Thyroid gland (tissue), 4 donors: ENCODE data around the gene CACNA1G. TPM values are rescaled to one million over a fixed set of nuclear protein-coding genes. Genes with fewer than 3 reads are reported as not detected.

Experiments used
- DNase-seq, 2 donors: peaks; one replicate each; pipeline ENCODE4 v3.0.0-alpha.2; 2019
- H3K27ac ChIP-seq, 3 donors: fragments of 200-600 bp; sonication (generic); 1 replicate in 2 of 3; 2 replicates in 1 of 3; pipeline ENCODE4 v1.5.1; 2016 to 2019; ENCODE audit warnings: mild to moderate bottlenecking in 1 of 3, moderate library complexity in 1 of 3
- H3K27me3 ChIP-seq: fragments of 200-600 bp; sonication (generic); one replicate; pipeline ENCODE4 v1.5.1; 2019
- H3K36me3 ChIP-seq, 2 donors: fragments of 200-600 bp; sonication (generic); one replicate each; pipeline ENCODE4 v1.5.1; 2016 to 2019
- H3K4me1 ChIP-seq, 2 donors: fragments of 200-600 bp; sonication (generic); one replicate each; pipeline ENCODE4 v1.5.1; 2017 to 2019
- H3K4me3 ChIP-seq, 3 donors: fragments of 200-600 bp; sonication (generic); replicated peaks in 1 of 3; 1 replicate in 2 of 3; 2 replicates in 1 of 3; pipeline ENCODE4 v1.5.1; 2016; ENCODE audit warnings: mild to moderate bottlenecking in 1 of 3
- H3K9me3 ChIP-seq: fragments of 200-600 bp; sonication (generic); one replicate; pipeline ENCODE4 v1.5.1; 2017
- POLR2A ChIP-seq, 2 donors: fragments of 450-650 bp; IDR thresholded peaks; one replicate each; pipeline ENCODE4 v1.6.1; 2017; ENCODE audit warnings: antibody characterized with exemption in 2 of 2, mild to moderate bottlenecking in 2 of 2, moderate library complexity in 1 of 2
- WGBS, 2 donors: methylation state at CpG; one replicate each; pipeline ENCODE4 v1.1.5; 2017; 5-methylcytosine and 5-hydroxymethylcytosine counted together
- intact Hi-C: fragments of 100-400 bp; cut with DNase I; formaldehyde crosslinking; loops from one replicate; pipeline ENCODE4 v1.15.1; 2023
- total RNA-seq, 4 donors: library from RNA; depleted of rRNA; stranded (reverse); fragments of >200 nt; gene quantifications; one replicate each; pipeline ENCODE4 v1.2.3, GENCODE V29; 2016
- TF ChIP-seq, protein P1 (sequence below), 6 experiments: fragments of 200-600 bp in 3 of 6; fragments of 450-650 bp in 3 of 6; sonication (generic) in 3 of 6; IDR thresholded peaks; one replicate each; pipeline ENCODE4 v1.5.1; 2016 to 2019; ENCODE audit warnings: antibody characterized with exemption in 6 of 6, mild to moderate bottlenecking in 2 of 6, inconsistent platforms in 1 of 6, moderate library complexity in 1 of 6

Gene CACNA1G
- total RNA-seq, 4 donors from 2014 or later = 0.13 to 3.3 (median 0.52) TPM

DNA sequence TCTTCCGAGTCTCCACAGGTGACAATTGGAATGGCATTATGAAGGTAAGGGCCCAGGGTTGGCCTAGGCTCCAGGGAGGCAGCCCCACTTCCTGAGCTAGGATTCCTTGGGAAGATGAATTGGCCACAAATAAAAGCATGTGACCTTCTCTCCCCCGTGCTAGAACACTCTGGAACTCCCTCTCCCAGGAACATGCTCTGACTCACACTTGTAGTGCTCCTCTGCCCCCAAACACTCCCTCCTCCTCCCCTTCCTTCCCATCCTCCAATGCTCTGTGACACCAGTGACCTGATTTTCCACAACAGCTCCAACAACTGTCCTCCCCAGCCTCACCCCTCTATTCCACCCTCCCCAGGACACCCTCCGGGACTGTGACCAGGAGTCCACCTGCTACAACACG lies 57.8 kb downstream of the CACNA1G start:
- WGBS, 2 donors = 72 to 86% methylated on average over 4 of the region's 4 CpGs
- no peak for DNase-seq
- intact Hi-C loops = no loop called here
- Histone ChIP-seq H3K9me3 (no peaks in the 10 kb centered on the region), H3K27ac (no peak overlapping the region), H3K4me1 (peaks cover 0 to 7% of the 10 kb centered on the region in 2 donors), H3K36me3 (no peaks in the 10 kb centered on the region), H3K4me3 (no peak overlapping the region), H3K27me3 (no peaks in the 10 kb centered on the region)
- TF ChIP-seq, protein P1, sequence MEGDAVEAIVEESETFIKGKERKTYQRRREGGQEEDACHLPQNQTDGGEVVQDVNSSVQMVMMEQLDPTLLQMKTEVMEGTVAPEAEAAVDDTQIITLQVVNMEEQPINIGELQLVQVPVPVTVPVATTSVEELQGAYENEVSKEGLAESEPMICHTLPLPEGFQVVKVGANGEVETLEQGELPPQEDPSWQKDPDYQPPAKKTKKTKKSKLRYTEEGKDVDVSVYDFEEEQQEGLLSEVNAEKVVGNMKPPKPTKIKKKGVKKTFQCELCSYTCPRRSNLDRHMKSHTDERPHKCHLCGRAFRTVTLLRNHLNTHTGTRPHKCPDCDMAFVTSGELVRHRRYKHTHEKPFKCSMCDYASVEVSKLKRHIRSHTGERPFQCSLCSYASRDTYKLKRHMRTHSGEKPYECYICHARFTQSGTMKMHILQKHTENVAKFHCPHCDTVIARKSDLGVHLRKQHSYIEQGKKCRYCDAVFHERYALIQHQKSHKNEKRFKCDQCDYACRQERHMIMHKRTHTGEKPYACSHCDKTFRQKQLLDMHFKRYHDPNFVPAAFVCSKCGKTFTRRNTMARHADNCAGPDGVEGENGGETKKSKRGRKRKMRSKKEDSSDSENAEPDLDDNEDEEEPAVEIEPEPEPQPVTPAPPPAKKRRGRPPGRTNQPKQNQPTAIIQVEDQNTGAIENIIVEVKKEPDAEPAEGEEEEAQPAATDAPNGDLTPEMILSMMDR (IDR thresholded peaks at IDR 0.05) = no peak
- no peak for TF ChIP-seq POLR2A (IDR thresholded peaks at IDR 0.05)

GRCh38 chr17:50618941-50619340 lies 58.4 kb downstream of the CACNA1G start:
- WGBS, 2 donors = 88 to 93% methylated on average over 5 to 8 of the region's 11 CpGs
- intact Hi-C loops = no loop called here
- no peak overlapping the region for H3K4me3 ChIP-seq

DNA sequence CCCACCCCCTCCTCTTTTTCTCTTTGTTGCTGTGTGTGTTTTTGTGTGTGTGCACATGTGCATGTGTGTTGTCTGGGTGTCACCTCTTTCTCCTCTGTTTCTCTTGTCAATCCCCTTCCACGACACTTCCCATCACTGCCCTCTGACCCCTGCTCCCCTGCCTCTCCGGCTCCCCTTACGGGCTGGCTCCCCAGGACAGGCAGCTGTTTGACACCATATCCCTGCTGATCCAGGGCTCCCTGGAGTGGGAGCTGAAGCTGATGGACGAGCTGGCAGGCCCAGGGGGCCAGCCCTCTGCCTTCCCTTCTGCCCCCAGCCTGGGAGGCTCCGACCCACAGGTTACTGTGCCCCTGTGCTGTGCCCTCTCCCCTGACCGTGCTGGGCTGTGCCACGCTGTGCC lies 59.0 kb downstream of the CACNA1G start:
- H3K4me1 ChIP-seq = no peaks in the 10 kb centered on the region
- intact Hi-C loops = no loop called here
- WGBS, 2 donors = 87 to 97% methylated on average over 7 of the region's 7 CpGs
- H3K9me3 ChIP-seq = no peaks in the 10 kb centered on the region
- no peak for DNase-seq
- no peaks in the 10 kb centered on the region for H3K36me3 ChIP-seq
- TF ChIP-seq, protein P1 (IDR thresholded peaks at IDR 0.05) = no peak
- TF ChIP-seq POLR2A (IDR thresholded peaks at IDR 0.05) = no peak
- H3K27me3 ChIP-seq = no peaks in the 10 kb centered on the region
- H3K27ac ChIP-seq = no peak overlapping the region
- H3K4me3 ChIP-seq = no peak overlapping the region

More at GRCh38 chr17:50618941-50619340, 58.4 kb downstream of the CACNA1G start:
- DNase-seq = no peak
- H3K27me3 ChIP-seq = no peaks in the 10 kb centered on the region
- no peaks in the 10 kb centered on the region for H3K9me3 ChIP-seq
- H3K27ac ChIP-seq = no peak overlapping the region
- H3K36me3 ChIP-seq = no peaks in the 10 kb centered on the region
- TF ChIP-seq POLR2A (IDR thresholded peaks at IDR 0.05) = no peak
- TF ChIP-seq, protein P1 (IDR thresholded peaks at IDR 0.05) = no peak
- H3K4me1 ChIP-seq = peaks cover 0 to under 1% of the 10 kb centered on the region in 2 donors

DNA sequence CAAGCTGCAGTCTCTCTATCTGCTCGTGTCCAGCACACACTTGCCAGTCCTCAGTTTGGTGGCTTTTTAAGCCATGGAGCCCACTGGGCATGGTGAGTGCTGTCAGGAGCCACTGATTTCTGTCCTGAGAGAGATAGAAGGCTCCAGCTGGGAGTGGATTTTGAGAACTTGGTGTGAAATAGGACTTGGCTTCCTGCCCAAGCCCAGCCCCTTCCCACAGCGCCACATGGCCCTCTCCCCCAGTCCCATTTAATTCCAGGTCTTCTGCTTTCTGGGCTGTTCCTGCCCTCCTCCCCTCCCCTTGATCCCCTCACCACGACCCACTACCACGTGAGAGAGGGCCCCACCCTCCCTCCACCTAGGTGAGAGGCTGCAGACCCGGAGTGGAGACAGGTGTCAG lies 59.7 kb downstream of the CACNA1G start:
- WGBS, 2 donors = 54 to 66% methylated on average over 5 of the region's 5 CpGs
- intact Hi-C loops = loop anchor here (5.0 to 10.0 kb wide), 2 partner anchors 135 to 212 kb away; no protein-coding TSS in a partner anchor

GRCh38 chr17:50620858-50621257 lies 60.3 kb downstream of the CACNA1G start:
- intact Hi-C loops = loop anchor here (5.0 to 10.0 kb wide), 2 partner anchors 136 to 211 kb away; no protein-coding TSS in a partner anchor
- WGBS, 2 donors = 67 to 80% methylated on average over 14 to 17 of the region's 17 CpGs

More for the DNA sequence above, 59.7 kb downstream of the CACNA1G start:
- TF ChIP-seq, protein P1 (IDR thresholded peaks at IDR 0.05) = no peak
- no peak for TF ChIP-seq POLR2A (IDR thresholded peaks at IDR 0.05)
- Histone ChIP-seq H3K4me3 (no peak overlapping the region), H3K4me1 (peaks cover 3% of the 10 kb centered on the region in 2 donors), H3K27ac (no peak overlapping the region), H3K9me3 (no peaks in the 10 kb centered on the region), H3K27me3 (no peaks in the 10 kb centered on the region), H3K36me3 (no peaks in the 10 kb centered on the region)
- DNase-seq = no peak

More at GRCh38 chr17:50620858-50621257, 60.3 kb downstream of the CACNA1G start:
- Histone ChIP-seq H3K4me3 (no peak overlapping the region), H3K9me3 (no peaks in the 10 kb centered on the region), H3K4me1 (peaks cover 9% of the 10 kb centered on the region in 2 donors), H3K27me3 (no peaks in the 10 kb centered on the region), H3K27ac (no peak overlapping the region), H3K36me3 (no peaks in the 10 kb centered on the region)
- no peak for TF ChIP-seq POLR2A (IDR thresholded peaks at IDR 0.05)
- TF ChIP-seq, protein P1 (IDR thresholded peaks at IDR 0.05) = no peak
- no peak for DNase-seq
